BJ (cell line): ENCODE results near the gene RHOBTB3. TPM values are rescaled to one million over a fixed set of nuclear protein-coding genes. Genes with fewer than 3 reads are reported as not detected.

Experiments
- CTCF ChIA-PET: fragments of 350-600 bp; formaldehyde crosslinking; extraction: SDS; loops from one replicate; lab custom pipeline; 2021; ENCODE audit warnings: antibody characterized with exemption, inconsistent platforms; lab: Yijun Ruan, JAX
- POLR2A ChIA-PET: fragments of 300-600 bp; sonication (Branson Sonifier 250); formaldehyde crosslinking; extraction: SDS; loops from one replicate; lab custom pipeline; 2021; ENCODE audit warnings: antibody characterized with exemption; lab: Charles Lee
- DNase-seq: peaks from one replicate; pipeline ENCODE4 v3.0.0-alpha.2; 2011; ENCODE audit warnings: low read depth
- H3K27me3 ChIP-seq: 2 replicates; pipeline ENCODE4 v1.6.0; 2011; ENCODE audit warnings: low read length; ENCODE audit not compliant: control insufficient read depth, insufficient read depth
- H3K36me3 ChIP-seq: 2 replicates; pipeline ENCODE4 v1.5.1; 2011; ENCODE audit warnings: low read length; ENCODE audit not compliant: control insufficient read depth, insufficient read depth
- H3K4me3 ChIP-seq: 2 replicates; pipeline ENCODE4 v1.5.1; 2011; ENCODE audit warnings: low read depth, mild to moderate bottlenecking, control low read depth, low read length
- CTCF ChIP-seq: IDR thresholded peaks from 2 replicates; pipeline ENCODE4 v1.5.1; 2011; ENCODE audit warnings: low read depth, mild to moderate bottlenecking, control low read depth, inconsistent platforms, low read length, moderate library complexity; ENCODE audit not compliant: insufficient read depth
- polyA plus RNA-seq: library from polyadenylated mRNA; depleted of rRNA; stranded (reverse); fragments of >200 nt; gene quantifications from 2 replicates; pipeline ENCODE4 v1.2.3, GENCODE V29; 2011

The RHOBTB3 gene
- polyA plus RNA-seq, 1 experiment, result 320 TPM

- Histone ChIP-seq H3K4me3 (no peak overlapping the region), H3K36me3 (peaks cover 17% of the 10 kb centered on the region), H3K27me3 (no peaks in the 10 kb centered on the region)
- DNase-seq, result peak; percentile 67
- ChIA-PET POLR2A (interaction anchor here (0.6 kb wide), 1 partner anchor 36 kb away, joined by 4 read pairs; no protein-coding TSS in a partner anchor), CTCF (interaction anchor here (0.8 to 2.1 kb wide), 6 partner anchors 9 to 98 kb away, joined by 4 to 7 read pairs (median 4); no protein-coding TSS in a partner anchor)
- no peak for TF ChIP-seq CTCF
Observed at GRCh38 chr5:95761771-95762651, 30.9 kb downstream of the RHOBTB3 start.

- ChIA-PET CTCF (interaction anchor here (0.9 to 2.1 kb wide), 5 partner anchors 8 to 98 kb away, joined by 4 to 7 read pairs (median 5); no protein-coding TSS in a partner anchor), POLR2A (no interaction called here)
- TF ChIP-seq CTCF, result no peak
- DNase-seq, result no peak
- Histone ChIP-seq H3K27me3 (no peaks in the 10 kb centered on the region), H3K36me3 (peaks cover 18% of the 10 kb centered on the region), H3K4me3 (no peak overlapping the region)
Observed at GRCh38 chr5:95762652-95763041, 31.5 kb downstream of the RHOBTB3 start.

GRCh38 chr5:95763941-95764340 is 32.8 kb downstream of the RHOBTB3 start:
- Histone ChIP-seq H3K27me3 (no peaks in the 10 kb centered on the region), H3K4me3 (no peak overlapping the region), H3K36me3 (peaks cover 16% of the 10 kb centered on the region)
- ChIA-PET CTCF (no interaction called here), POLR2A (no interaction called here)
- DNase-seq, result no peak
- no peak for TF ChIP-seq CTCF

- H3K4me3 ChIP-seq, result no peak overlapping the region
- H3K36me3 ChIP-seq, result peaks cover 14% of the 10 kb centered on the region
- DNase-seq, result no peak
- no peaks in the 10 kb centered on the region for H3K27me3 ChIP-seq
- TF ChIP-seq CTCF, result no peak
- POLR2A ChIA-PET, result no interaction called here
- CTCF ChIA-PET, result interaction anchor here (0.6 to 5.7 kb wide), 5 partner anchors 11 to 210 kb away, joined by 3 to 29 read pairs (median 4); no protein-coding TSS in a partner anchor
Observed at GRCh38 chr5:95768731-95769130, 37.6 kb downstream of the RHOBTB3 start.
